ENCODE measurements around the gene KCNC3.

DNA sequence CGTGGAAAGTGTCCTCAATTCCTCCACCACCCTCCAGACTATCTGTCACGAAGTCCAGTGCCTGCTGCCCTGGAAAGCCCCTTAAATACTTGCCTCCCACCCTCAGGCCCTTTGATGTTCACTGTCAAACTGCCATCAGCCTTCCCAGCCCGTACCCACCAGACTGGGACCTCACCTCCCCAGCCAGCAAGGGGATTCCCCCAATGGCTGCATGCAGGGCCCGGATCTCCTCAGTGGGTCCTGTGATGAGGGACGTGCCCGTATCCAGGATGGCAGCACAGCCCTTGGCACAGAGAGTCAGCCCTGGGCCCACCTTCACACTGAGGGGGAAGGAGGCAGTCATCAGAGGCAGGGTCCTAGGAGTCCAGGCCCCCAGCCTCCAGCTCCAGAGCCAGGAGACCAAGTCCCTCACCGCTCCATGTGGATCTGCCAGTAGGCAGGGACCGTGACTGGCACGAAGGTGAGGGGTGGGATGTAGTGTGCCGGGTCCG lies 30.2 kb upstream of the KCNC3 start:
- TF ChIP-seq POLR2A (IDR thresholded peaks at IDR 0.05) (no peak), EP300 (IDR thresholded peaks at IDR 0.05; ENCODE audit: low read depth) (no peak)
- TF ChIP-seq, protein P1, sequence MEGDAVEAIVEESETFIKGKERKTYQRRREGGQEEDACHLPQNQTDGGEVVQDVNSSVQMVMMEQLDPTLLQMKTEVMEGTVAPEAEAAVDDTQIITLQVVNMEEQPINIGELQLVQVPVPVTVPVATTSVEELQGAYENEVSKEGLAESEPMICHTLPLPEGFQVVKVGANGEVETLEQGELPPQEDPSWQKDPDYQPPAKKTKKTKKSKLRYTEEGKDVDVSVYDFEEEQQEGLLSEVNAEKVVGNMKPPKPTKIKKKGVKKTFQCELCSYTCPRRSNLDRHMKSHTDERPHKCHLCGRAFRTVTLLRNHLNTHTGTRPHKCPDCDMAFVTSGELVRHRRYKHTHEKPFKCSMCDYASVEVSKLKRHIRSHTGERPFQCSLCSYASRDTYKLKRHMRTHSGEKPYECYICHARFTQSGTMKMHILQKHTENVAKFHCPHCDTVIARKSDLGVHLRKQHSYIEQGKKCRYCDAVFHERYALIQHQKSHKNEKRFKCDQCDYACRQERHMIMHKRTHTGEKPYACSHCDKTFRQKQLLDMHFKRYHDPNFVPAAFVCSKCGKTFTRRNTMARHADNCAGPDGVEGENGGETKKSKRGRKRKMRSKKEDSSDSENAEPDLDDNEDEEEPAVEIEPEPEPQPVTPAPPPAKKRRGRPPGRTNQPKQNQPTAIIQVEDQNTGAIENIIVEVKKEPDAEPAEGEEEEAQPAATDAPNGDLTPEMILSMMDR (IDR thresholded peaks at IDR 0.05), result no peak

All from transverse colon (tissue), 3 donors.